HepG2 (cell line): ENCODE measurements around the gene INPP4B. TPM values are rescaled to one million over a fixed set of nuclear protein-coding genes. Genes with fewer than 3 reads are reported as not detected.

Experiments used
- ATAC-seq: fragments of 200-7000 bp; cut with Tn5 transposase; 3 replicates; pipeline ENCODE4 v1.9.1; 2020; ENCODE audit warnings: mild to moderate bottlenecking, moderate library complexity
- BruUV-seq: library from RNA; stranded (reverse); fragments of 400-500 nt; replicated peaks from 2 replicates; lab custom pipeline; 2021; lab: Mats Ljungman, UMichigan
- CTCF ChIA-PET: fragments of 300-600 bp; formaldehyde crosslinking; extraction: SDS; loops from one replicate; lab custom pipeline; 2021; ENCODE audit warnings: low total read pairs, inconsistent platforms, low intra/inter-chr PET ratio; lab: Yijun Ruan, JAX
- POLR2A ChIA-PET: fragments of 350-600 bp; sonication (Branson Sonifier 250); formaldehyde crosslinking; loops from one replicate; lab custom pipeline; 2020; ENCODE audit warnings: antibody characterized with exemption, inconsistent platforms; lab: Yijun Ruan, JAX
- DNase-seq: peaks from one replicate; pipeline ENCODE4 v3.0.0-alpha.2; 2015; ENCODE audit warnings: low spot score
- FAIRE-seq: peaks from 3 replicates; lab custom pipeline; 2011; peaks lifted over from hg19 to GRCh38; lab: Jason Lieb, UNC
- H2AFZ ChIP-seq: one replicate; pipeline ENCODE4 v1.6.1; 2011; ENCODE audit warnings: low read length, inconsistent platforms
- H3K27ac ChIP-seq: fragments of 300-600 bp; 3 replicates; pipeline ENCODE4 v1.8.0; 2011; ENCODE audit warnings: mixed run types, mild to moderate bottlenecking, mixed read lengths, low read length, inconsistent platforms; ENCODE audit not compliant: insufficient read depth; ENCODE audit errors: extremely low read length
- H3K27me3 ChIP-seq, 2 experiments: fragments of 200-600 bp in 1 of 2; 2 replicates in 1 of 2; 3 replicates in 1 of 2; pipeline versions ENCODE4 v1.6.0 to v1.8.0; 2011; ENCODE audit warnings: low read length in 2 of 2, mild to moderate bottlenecking in 2 of 2, moderate library complexity in 2 of 2, inconsistent platforms in 1 of 2; ENCODE audit not compliant: insufficient read depth in 2 of 2, control insufficient read depth in 1 of 2
- H3K36me3 ChIP-seq, 2 experiments: fragments of 200-600 bp in 1 of 2; replicated peaks in 1 of 2; 2 replicates in 1 of 2; 3 replicates in 1 of 2; pipeline versions ENCODE4 v1.5.1 to v1.8.0; 2011; ENCODE audit warnings: low read length in 2 of 2, inconsistent platforms in 1 of 2; ENCODE audit not compliant: insufficient read depth in 2 of 2, control insufficient read depth in 1 of 2
- H3K4me1 ChIP-seq: 2 replicates; pipeline ENCODE4 v1.5.1; 2012; ENCODE audit warnings: low read length, inconsistent platforms; ENCODE audit not compliant: insufficient read depth
- H3K4me2 ChIP-seq: 2 replicates; pipeline ENCODE4 v1.6.0; 2011; ENCODE audit warnings: low read depth, low read length, inconsistent platforms
- H3K4me3 ChIP-seq, 3 experiments: fragments of 200-600 bp in 1 of 3; sonication (generic), shearing (Covaris generic) in 1 of 3; replicated peaks in 1 of 3; 2 replicates each; pipeline ENCODE4 v1.5.1; 2011 to 2016; ENCODE audit warnings: low read length in 3 of 3, inconsistent platforms in 2 of 3, low read depth in 2 of 3, mild to moderate bottlenecking in 2 of 3, control low read depth in 1 of 3, mixed read lengths in 1 of 3; ENCODE audit not compliant: insufficient read depth in 1 of 3
- H3K79me2 ChIP-seq: one replicate; pipeline ENCODE4 v1.6.1; 2011; ENCODE audit warnings: low read length, inconsistent platforms; ENCODE audit not compliant: insufficient read depth
- H3K9ac ChIP-seq: 2 replicates; pipeline ENCODE4 v1.6.0; 2011; ENCODE audit warnings: mild to moderate bottlenecking, low read depth, low read length, inconsistent platforms; ENCODE audit not compliant: insufficient read depth
- H3K9me3 ChIP-seq: 2 replicates; pipeline ENCODE4 v1.5.1; 2012; ENCODE audit warnings: mild to moderate bottlenecking, low read length
- H4K20me1 ChIP-seq: 2 replicates; pipeline ENCODE4 v1.6.0; 2011; ENCODE audit warnings: inconsistent platforms, mild to moderate bottlenecking, low read length, moderate library complexity; ENCODE audit not compliant: insufficient read depth
- DNMT3B ChIP-seq: conservative IDR thresholded peaks from 2 replicates; pipeline ENCODE4 v1.6.1; 2016; ENCODE audit warnings: missing biosample characterization, control low read depth
- FOXO1 ChIP-seq: sonication (generic); formaldehyde crosslinking; IDR thresholded peaks from 2 replicates; pipeline ENCODE4 v1.4.0; 2020; ENCODE audit warnings: missing genetic modification reagents
- JARID2 ChIP-seq: sonication (generic); formaldehyde crosslinking; IDR thresholded peaks from 2 replicates; pipeline ENCODE4 v1.8.1; 2023; ENCODE audit warnings: missing genetic modification reagents, inconsistent platforms; ENCODE audit not compliant: insufficient replicate concordance
- KLF13 ChIP-seq: sonication (generic); formaldehyde crosslinking; IDR thresholded peaks from 2 replicates; pipeline ENCODE4 v1.4.0; 2020; ENCODE audit warnings: mild to moderate bottlenecking, missing genetic modification reagents
- MAFG ChIP-seq: sonication (generic); formaldehyde crosslinking; IDR thresholded peaks from 2 replicates; pipeline ENCODE4 v1.5.1; 2020; ENCODE audit warnings: mild to moderate bottlenecking, missing genetic modification reagents
- MXD4 ChIP-seq: IDR thresholded peaks from 2 replicates; pipeline ENCODE4 v1.6.1; 2016; ENCODE audit warnings: mild to moderate bottlenecking, missing biosample characterization, missing genetic modification reagents
- PAWR ChIP-seq: sonication (generic); formaldehyde crosslinking; IDR thresholded peaks from 2 replicates; pipeline ENCODE4 v1.4.0; 2020; ENCODE audit warnings: missing genetic modification reagents, mild to moderate bottlenecking, borderline replicate concordance
- SAP130 ChIP-seq: IDR thresholded peaks from 2 replicates; pipeline ENCODE4 v1.6.1; 2016; ENCODE audit warnings: low read depth
- SMARCE1 ChIP-seq: fragments of 450-650 bp; IDR thresholded peaks from 2 replicates; pipeline ENCODE4 v1.6.1; 2017; ENCODE audit warnings: borderline replicate concordance
- ZBTB7B ChIP-seq: sonication (generic); formaldehyde crosslinking; IDR thresholded peaks from 2 replicates; pipeline ENCODE4 v1.4.0; 2020; ENCODE audit warnings: missing genetic modification reagents
- ZC3H4 ChIP-seq: sonication (generic); formaldehyde crosslinking; IDR thresholded peaks from 2 replicates; pipeline ENCODE4 v1.4.0; 2020; ENCODE audit warnings: missing genetic modification reagents, borderline replicate concordance
- ZKSCAN1 ChIP-seq: fragments of 150-350 bp; IDR thresholded peaks from 2 replicates; pipeline ENCODE4 v1.6.1; 2014; ENCODE audit warnings: low read length
- ZNF781 ChIP-seq: sonication (generic); formaldehyde crosslinking; IDR thresholded peaks from 2 replicates; pipeline ENCODE4 v1.5.1; 2020; ENCODE audit warnings: borderline replicate concordance, mild to moderate bottlenecking, missing genetic modification reagents; ENCODE audit errors: not compliant biosample characterization
- WGBS: methylation state at CpG from one replicate; pipeline ENCODE4 v1.1.6; 2017; ENCODE audit warnings: low lambda C conversion rate; 5-methylcytosine and 5-hydroxymethylcytosine counted together
- in situ Hi-C: cut with HindIII; loops from 2 replicates; pipeline ENCODE4 v1.10.0; 2017; ENCODE audit warnings: low pct_unique_long_range_greater_than_20kb; ENCODE audit not compliant: extremely low pct_ligation_motif_present
- intact Hi-C: fragments of 100-400 bp; cut with micrococcal nuclease; formaldehyde crosslinking; loops from one replicate; pipeline ENCODE4 v1.10.0; 2022; ENCODE audit not compliant: unreplicated experiment
- polyA plus RNA-seq, 8 experiments: library from polyadenylated mRNA; depleted of rRNA in 3 of 8; stranded (reverse) in 7 of 8; unstranded in 1 of 8; fragments of >200 nt; fragmentation: Illumina TruSeq in 4 of 8; extraction: Trizol in 4 of 8; gene quantifications; 2 replicates each; pipeline versions ENCODE4 v1.2.1 to v1.2.3, GENCODE V29; 2011 to 2016; ENCODE audit warnings: low read depth in 4 of 8, missing spikeins in 1 of 8, mixed read lengths in 1 of 8; ENCODE audit not compliant: insufficient read depth in 1 of 8
- total RNA-seq, 5 experiments: library from RNA; depleted of rRNA; stranded (reverse); fragments of >200 nt; fragmentation: Illumina TruSeq; extraction: Trizol; gene quantifications; 2 replicates each; pipeline ENCODE4 v1.2.3, GENCODE V29; 2016; ENCODE audit warnings: low read depth in 1 of 5
- TF ChIP-seq, protein P1 (sequence below): IDR thresholded peaks from 2 replicates; pipeline ENCODE4 v1.6.1; 2016; ENCODE audit warnings: missing compliant biosample characterization, missing genetic modification reagents, borderline replicate concordance
- TF ChIP-seq, protein P2 (sequence below): sonication (generic); formaldehyde crosslinking; IDR thresholded peaks from 2 replicates; pipeline ENCODE4 v1.4.0; 2020; ENCODE audit warnings: missing genetic modification reagents, borderline replicate concordance

Gene INPP4B
- total and polyA plus RNA-seq, 2 of the 13 experiments (the other 11 are each of a cell fraction or from before 2014, with no cell fraction given) = not detected

DNA sequence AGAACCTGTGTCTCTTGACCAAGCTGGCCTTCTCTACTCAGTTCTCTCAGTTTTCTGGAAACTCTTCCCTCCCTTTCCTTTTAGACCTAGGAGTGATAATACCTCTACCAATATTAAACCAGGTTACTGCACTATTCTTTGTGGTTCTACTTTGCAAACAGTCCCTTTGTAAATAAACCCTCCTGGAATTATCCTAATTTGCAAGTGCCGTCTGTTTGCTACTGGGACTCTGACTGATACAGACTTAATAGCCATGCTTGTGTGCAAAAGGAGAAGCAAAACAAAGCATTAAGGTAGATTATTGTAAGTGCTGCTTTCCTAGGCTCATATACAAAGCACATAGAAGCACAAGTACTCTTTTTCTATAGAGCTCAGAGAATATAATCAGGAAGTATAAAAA, 507.0 kb downstream of the INPP4B start:
- TF ChIP-seq, protein P1, sequence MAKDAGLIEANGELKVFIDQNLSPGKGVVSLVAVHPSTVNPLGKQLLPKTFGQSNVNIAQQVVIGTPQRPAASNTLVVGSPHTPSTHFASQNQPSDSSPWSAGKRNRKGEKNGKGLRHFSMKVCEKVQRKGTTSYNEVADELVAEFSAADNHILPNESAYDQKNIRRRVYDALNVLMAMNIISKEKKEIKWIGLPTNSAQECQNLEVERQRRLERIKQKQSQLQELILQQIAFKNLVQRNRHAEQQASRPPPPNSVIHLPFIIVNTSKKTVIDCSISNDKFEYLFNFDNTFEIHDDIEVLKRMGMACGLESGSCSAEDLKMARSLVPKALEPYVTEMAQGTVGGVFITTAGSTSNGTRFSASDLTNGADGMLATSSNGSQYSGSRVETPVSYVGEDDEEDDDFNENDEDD (CRISPR knock-in tag) = no peak
- no peak for TF ChIP-seq MAFG (CRISPR knock-in tag)
- no peak for TF ChIP-seq SAP130 (CRISPR knock-in tag)
- TF ChIP-seq SMARCE1 = no peak
- no peak for TF ChIP-seq JARID2 (CRISPR knock-in tag)
- TF ChIP-seq DNMT3B (CRISPR knock-in tag) = no peak
- TF ChIP-seq, protein P2, sequence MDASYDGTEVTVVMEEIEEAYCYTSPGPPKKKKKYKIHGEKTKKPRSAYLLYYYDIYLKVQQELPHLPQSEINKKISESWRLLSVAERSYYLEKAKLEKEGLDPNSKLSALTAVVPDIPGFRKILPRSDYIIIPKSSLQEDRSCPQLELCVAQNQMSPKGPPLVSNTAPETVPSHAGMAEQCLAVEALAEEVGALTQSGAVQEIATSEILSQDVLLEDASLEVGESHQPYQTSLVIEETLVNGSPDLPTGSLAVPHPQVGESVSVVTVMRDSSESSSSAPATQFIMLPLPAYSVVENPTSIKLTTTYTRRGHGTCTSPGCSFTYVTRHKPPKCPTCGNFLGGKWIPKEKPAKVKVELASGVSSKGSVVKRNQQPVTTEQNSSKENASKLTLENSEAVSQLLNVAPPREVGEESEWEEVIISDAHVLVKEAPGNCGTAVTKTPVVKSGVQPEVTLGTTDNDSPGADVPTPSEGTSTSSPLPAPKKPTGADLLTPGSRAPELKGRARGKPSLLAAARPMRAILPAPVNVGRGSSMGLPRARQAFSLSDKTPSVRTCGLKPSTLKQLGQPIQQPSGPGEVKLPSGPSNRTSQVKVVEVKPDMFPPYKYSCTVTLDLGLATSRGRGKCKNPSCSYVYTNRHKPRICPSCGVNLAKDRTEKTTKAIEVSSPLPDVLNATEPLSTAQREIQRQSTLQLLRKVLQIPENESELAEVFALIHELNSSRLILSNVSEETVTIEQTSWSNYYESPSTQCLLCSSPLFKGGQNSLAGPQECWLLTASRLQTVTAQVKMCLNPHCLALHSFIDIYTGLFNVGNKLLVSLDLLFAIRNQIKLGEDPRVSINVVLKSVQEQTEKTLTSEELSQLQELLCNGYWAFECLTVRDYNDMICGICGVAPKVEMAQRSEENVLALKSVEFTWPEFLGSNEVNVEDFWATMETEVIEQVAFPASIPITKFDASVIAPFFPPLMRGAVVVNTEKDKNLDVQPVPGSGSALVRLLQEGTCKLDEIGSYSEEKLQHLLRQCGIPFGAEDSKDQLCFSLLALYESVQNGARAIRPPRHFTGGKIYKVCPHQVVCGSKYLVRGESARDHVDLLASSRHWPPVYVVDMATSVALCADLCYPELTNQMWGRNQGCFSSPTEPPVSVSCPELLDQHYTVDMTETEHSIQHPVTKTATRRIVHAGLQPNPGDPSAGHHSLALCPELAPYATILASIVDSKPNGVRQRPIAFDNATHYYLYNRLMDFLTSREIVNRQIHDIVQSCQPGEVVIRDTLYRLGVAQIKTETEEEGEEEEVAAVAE (CRISPR knock-in tag) = no peak
- TF ChIP-seq ZBTB7B (CRISPR knock-in tag) = no peak
- TF ChIP-seq ZNF781 (CRISPR knock-in tag) = no peak
- no peak for TF ChIP-seq FOXO1 (CRISPR knock-in tag)
- TF ChIP-seq PAWR (CRISPR knock-in tag) = no peak
- no peak for TF ChIP-seq ZC3H4
- TF ChIP-seq KLF13 (CRISPR knock-in tag) = no peak
- no peak for TF ChIP-seq ZKSCAN1
- TF ChIP-seq MXD4 (CRISPR knock-in tag) = no peak
- Histone ChIP-seq H3K79me2 (no peaks in the 10 kb centered on the region), H3K36me3 (no peaks in the 10 kb centered on the region), H3K4me1 (no peaks in the 10 kb centered on the region), H3K27ac (no peak overlapping the region), H3K27me3 (no peaks in the 10 kb centered on the region), H4K20me1 (no peaks in the 10 kb centered on the region), H3K4me2 (no peak overlapping the region), H2AFZ (no peak overlapping the region), H3K9ac (no peak overlapping the region), H3K4me3 (no peak overlapping the region), H3K9me3 (no peaks in the 10 kb centered on the region)
- intact Hi-C loops (no loop called here), in situ Hi-C loops (no loop called here)
- 0% methylated on average over 1 of the region's 1 CpG for WGBS
- FAIRE-seq = no peak
- ATAC-seq = no peak
- BruUV-seq = no TSS peak
- CTCF ChIA-PET = no interaction called here
- POLR2A ChIA-PET = no interaction called here
- no peak for DNase-seq
